Liver (tissue), 9 donors: Measurements from ENCODE around the gene CSF2RB. TPM values are rescaled to one million over a fixed set of nuclear protein-coding genes. Genes with fewer than 3 reads are reported as not detected.

Experiments used
- DNase-seq: peaks from one replicate; pipeline ENCODE4 v3.0.0-alpha.2; 2017; ENCODE audit warnings: low spot score
- H3K27ac ChIP-seq, 2 donors: one replicate each; pipeline ENCODE4 v1.7.0; 2013; ENCODE audit warnings: inconsistent platforms in 2 of 2, low read length in 2 of 2, control low read depth in 1 of 2, low read depth in 1 of 2, mild to moderate bottlenecking in 1 of 2
- H3K27me3 ChIP-seq, 4 donors: one replicate each; pipeline versions ENCODE4 v1.6.1 to v1.7.0; 2013; ENCODE audit warnings: low read length in 3 of 4, inconsistent platforms in 1 of 4, mild to moderate bottlenecking in 1 of 4, moderate library complexity in 1 of 4; ENCODE audit not compliant: control insufficient read depth in 4 of 4, insufficient read depth in 4 of 4
- H3K36me3 ChIP-seq, 4 donors: one replicate each; pipeline versions ENCODE4 v1.6.1 to v1.7.0; 2013; ENCODE audit warnings: low read length in 3 of 4, mild to moderate bottlenecking in 3 of 4, low read depth in 1 of 4, moderate library complexity in 1 of 4; ENCODE audit not compliant: control insufficient read depth in 4 of 4, insufficient read depth in 3 of 4
- H3K4me1 ChIP-seq, 4 donors: one replicate each; pipeline versions ENCODE4 v1.6.1 to v1.7.0; 2013; ENCODE audit warnings: low read length in 3 of 4, mild to moderate bottlenecking in 3 of 4, moderate library complexity in 1 of 4; ENCODE audit not compliant: control insufficient read depth in 4 of 4, insufficient read depth in 4 of 4
- H3K4me3 ChIP-seq, 3 donors: one replicate each; pipeline versions ENCODE4 v1.6.1 to v1.7.0; 2013; ENCODE audit warnings: low read length in 3 of 3, control low read depth in 1 of 3, low read depth in 1 of 3, mild to moderate bottlenecking in 1 of 3
- H3K9ac ChIP-seq, 2 donors: one replicate each; pipeline ENCODE4 v1.7.0; 2013; ENCODE audit warnings: low read length in 2 of 2, mild to moderate bottlenecking in 2 of 2, moderate library complexity in 2 of 2, control low read depth in 1 of 2, low read depth in 1 of 2
- H3K9me3 ChIP-seq, 4 donors: one replicate each; pipeline versions ENCODE4 v1.6.1 to v1.7.0; 2013; ENCODE audit warnings: low read length in 3 of 4; ENCODE audit not compliant: control insufficient read depth in 4 of 4
- EGR1 ChIP-seq, 2 donors: IDR thresholded peaks; 2 replicates each; pipeline ENCODE4 v1.6.1; 2016 to 2018; ENCODE audit warnings: antibody characterized with exemption in 2 of 2, low read depth in 2 of 2
- FOXA2 ChIP-seq: IDR thresholded peaks from 2 replicates; pipeline ENCODE4 v1.6.1; 2016; ENCODE audit warnings: antibody characterized with exemption
- HNF4A ChIP-seq, 2 donors: conservative IDR thresholded peaks; 2 replicates each; pipeline ENCODE4 v1.6.1; 2016; ENCODE audit warnings: antibody characterized with exemption in 2 of 2, mild to moderate bottlenecking in 2 of 2
- HNF4G ChIP-seq: IDR thresholded peaks from 2 replicates; pipeline ENCODE4 v1.6.1; 2016; ENCODE audit warnings: antibody characterized with exemption
- JUND ChIP-seq, 2 donors: IDR thresholded peaks; 2 replicates each; pipeline ENCODE4 v1.6.1; 2016; ENCODE audit warnings: antibody characterized with exemption in 2 of 2
- MAX ChIP-seq: IDR thresholded peaks from 2 replicates; pipeline ENCODE4 v1.6.1; 2016; ENCODE audit warnings: antibody characterized with exemption
- NR2F2 ChIP-seq: IDR thresholded peaks from 2 replicates; pipeline ENCODE4 v1.6.1; 2016; ENCODE audit warnings: antibody characterized with exemption
- RAD21 ChIP-seq, 2 donors: IDR thresholded peaks; 2 replicates each; pipeline ENCODE4 v1.6.1; 2016; ENCODE audit warnings: antibody characterized with exemption in 2 of 2, mild to moderate bottlenecking in 2 of 2
- RXRA ChIP-seq, 2 donors: IDR thresholded peaks; 2 replicates each; pipeline ENCODE4 v1.6.1; 2017 to 2018; ENCODE audit warnings: antibody characterized with exemption in 2 of 2, mild to moderate bottlenecking in 1 of 2
- SP1 ChIP-seq: IDR thresholded peaks from 2 replicates; pipeline ENCODE4 v1.6.1; 2018; ENCODE audit warnings: antibody characterized with exemption, mild to moderate bottlenecking
- TAF1 ChIP-seq: conservative IDR thresholded peaks from 2 replicates; pipeline ENCODE4 v1.6.1; 2016; ENCODE audit warnings: antibody characterized with exemption, mild to moderate bottlenecking
- YY1 ChIP-seq: IDR thresholded peaks from 2 replicates; pipeline ENCODE4 v1.6.1; 2016; ENCODE audit warnings: antibody characterized with exemption, mild to moderate bottlenecking
- WGBS: extraction: QIAGEN DNeasy Blood & Tissue Kit; methylation state at CpG from one replicate; pipeline ENCODE4 v1.1.7; 2013; 5-methylcytosine and 5-hydroxymethylcytosine counted together
- polyA plus RNA-seq, 2 donors: library from polyadenylated mRNA; stranded (reverse) in 1 of 2; unstranded in 1 of 2; fragments of 200-250 nt in 1 of 2; fragments of >200 nt in 1 of 2; fragmentation: Nextera tagmentation in 1 of 2; extraction: Ambion mirVana in 1 of 2; gene quantifications; one replicate each; pipeline versions ENCODE4 v1.2.1 to v1.2.3, GENCODE V29; 2013 to 2015
- total RNA-seq, 2 donors: library from RNA; depleted of rRNA; stranded (reverse); fragments of >200 nt; gene quantifications; one replicate each; pipeline ENCODE4 v1.2.3, GENCODE V29; 2014
- TF ChIP-seq, protein P1 (sequence below): IDR thresholded peaks from 2 replicates; pipeline ENCODE4 v1.6.1; 2016; ENCODE audit warnings: antibody characterized with exemption
- TF ChIP-seq, protein P2 (sequence below): fragments of 150-350 bp; IDR thresholded peaks from 2 replicates; pipeline ENCODE4 v1.5.1; 2017; ENCODE audit warnings: improper control_type of control experiment, low read depth, low read length; ENCODE audit not compliant: missing input control
- TF ChIP-seq, protein P3 (sequence below): IDR thresholded peaks from 2 replicates; pipeline ENCODE4 v1.6.1; 2016; ENCODE audit warnings: antibody characterized with exemption
- TF ChIP-seq, protein P4 (sequence below): IDR thresholded peaks from 2 replicates; pipeline ENCODE4 v1.6.1; 2016; ENCODE audit warnings: antibody characterized with exemption, mild to moderate bottlenecking
- donor health status: healthy.
- donor health status: healthy.
- donor health status: healthy.
- donor health status: healthy.
- donor health status: healthy.

The CSF2RB gene
- total and polyA plus RNA-seq, 4 donors = 0.72 to 10.5 (median 2.3) TPM

GRCh38 chr22:36937319-36938027 lies 24.0 kb downstream of the CSF2RB start:
- no peak overlapping the region for H3K9ac ChIP-seq
- WGBS = 90% methylated on average over 14 of the region's 14 CpGs
- DNase-seq = no peak

DNA sequence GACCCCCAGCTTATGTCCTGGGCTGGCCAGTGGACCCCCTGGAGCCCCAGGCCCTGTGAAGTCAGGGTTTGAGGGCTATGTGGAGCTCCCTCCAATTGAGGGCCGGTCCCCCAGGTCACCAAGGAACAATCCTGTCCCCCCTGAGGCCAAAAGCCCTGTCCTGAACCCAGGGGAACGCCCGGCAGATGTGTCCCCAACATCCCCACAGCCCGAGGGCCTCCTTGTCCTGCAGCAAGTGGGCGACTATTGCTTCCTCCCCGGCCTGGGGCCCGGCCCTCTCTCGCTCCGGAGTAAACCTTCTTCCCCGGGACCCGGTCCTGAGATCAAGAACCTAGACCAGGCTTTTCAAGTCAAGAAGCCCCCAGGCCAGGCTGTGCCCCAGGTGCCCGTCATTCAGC lies 24.6 kb downstream of the CSF2RB start:
- Histone ChIP-seq H3K9me3 (no peaks in the 10 kb centered on the region), H3K27ac (no peak overlapping the region), H3K27me3 (no peaks in the 10 kb centered on the region), H3K36me3 (no peaks in the 10 kb centered on the region), H3K4me1 (no peaks in the 10 kb centered on the region), H3K4me3 (no peak overlapping the region), H3K9ac (no peak overlapping the region)
- no peak for TF ChIP-seq HNF4A (conservative IDR thresholded peaks at IDR 0.05)
- TF ChIP-seq, protein P1, sequence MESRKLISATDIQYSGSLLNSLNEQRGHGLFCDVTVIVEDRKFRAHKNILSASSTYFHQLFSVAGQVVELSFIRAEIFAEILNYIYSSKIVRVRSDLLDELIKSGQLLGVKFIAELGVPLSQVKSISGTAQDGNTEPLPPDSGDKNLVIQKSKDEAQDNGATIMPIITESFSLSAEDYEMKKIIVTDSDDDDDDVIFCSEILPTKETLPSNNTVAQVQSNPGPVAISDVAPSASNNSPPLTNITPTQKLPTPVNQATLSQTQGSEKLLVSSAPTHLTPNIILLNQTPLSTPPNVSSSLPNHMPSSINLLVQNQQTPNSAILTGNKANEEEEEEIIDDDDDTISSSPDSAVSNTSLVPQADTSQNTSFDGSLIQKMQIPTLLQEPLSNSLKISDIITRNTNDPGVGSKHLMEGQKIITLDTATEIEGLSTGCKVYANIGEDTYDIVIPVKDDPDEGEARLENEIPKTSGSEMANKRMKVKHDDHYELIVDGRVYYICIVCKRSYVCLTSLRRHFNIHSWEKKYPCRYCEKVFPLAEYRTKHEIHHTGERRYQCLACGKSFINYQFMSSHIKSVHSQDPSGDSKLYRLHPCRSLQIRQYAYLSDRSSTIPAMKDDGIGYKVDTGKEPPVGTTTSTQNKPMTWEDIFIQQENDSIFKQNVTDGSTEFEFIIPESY = no peak
- TF ChIP-seq, protein P2, sequence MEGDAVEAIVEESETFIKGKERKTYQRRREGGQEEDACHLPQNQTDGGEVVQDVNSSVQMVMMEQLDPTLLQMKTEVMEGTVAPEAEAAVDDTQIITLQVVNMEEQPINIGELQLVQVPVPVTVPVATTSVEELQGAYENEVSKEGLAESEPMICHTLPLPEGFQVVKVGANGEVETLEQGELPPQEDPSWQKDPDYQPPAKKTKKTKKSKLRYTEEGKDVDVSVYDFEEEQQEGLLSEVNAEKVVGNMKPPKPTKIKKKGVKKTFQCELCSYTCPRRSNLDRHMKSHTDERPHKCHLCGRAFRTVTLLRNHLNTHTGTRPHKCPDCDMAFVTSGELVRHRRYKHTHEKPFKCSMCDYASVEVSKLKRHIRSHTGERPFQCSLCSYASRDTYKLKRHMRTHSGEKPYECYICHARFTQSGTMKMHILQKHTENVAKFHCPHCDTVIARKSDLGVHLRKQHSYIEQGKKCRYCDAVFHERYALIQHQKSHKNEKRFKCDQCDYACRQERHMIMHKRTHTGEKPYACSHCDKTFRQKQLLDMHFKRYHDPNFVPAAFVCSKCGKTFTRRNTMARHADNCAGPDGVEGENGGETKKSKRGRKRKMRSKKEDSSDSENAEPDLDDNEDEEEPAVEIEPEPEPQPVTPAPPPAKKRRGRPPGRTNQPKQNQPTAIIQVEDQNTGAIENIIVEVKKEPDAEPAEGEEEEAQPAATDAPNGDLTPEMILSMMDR = no peak
- TF ChIP-seq TAF1 = no peak
- TF ChIP-seq RXRA (IDR thresholded peaks at IDR 0.05) = no peak
- no peak for TF ChIP-seq HNF4G
- TF ChIP-seq, protein P3, sequence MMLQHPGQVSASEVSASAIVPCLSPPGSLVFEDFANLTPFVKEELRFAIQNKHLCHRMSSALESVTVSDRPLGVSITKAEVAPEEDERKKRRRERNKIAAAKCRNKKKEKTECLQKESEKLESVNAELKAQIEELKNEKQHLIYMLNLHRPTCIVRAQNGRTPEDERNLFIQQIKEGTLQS = no peak
- TF ChIP-seq JUND (IDR thresholded peaks at IDR 0.05) = no peak
- TF ChIP-seq EGR1 (IDR thresholded peaks at IDR 0.05; ENCODE audit: low read depth in 2 of 2) = no peak
- no peak for TF ChIP-seq NR2F2
- no peak for TF ChIP-seq FOXA2
- TF ChIP-seq MAX = no peak
- no peak for TF ChIP-seq SP1
- no peak for TF ChIP-seq RAD21 (IDR thresholded peaks at IDR 0.05)
- TF ChIP-seq, protein P4, sequence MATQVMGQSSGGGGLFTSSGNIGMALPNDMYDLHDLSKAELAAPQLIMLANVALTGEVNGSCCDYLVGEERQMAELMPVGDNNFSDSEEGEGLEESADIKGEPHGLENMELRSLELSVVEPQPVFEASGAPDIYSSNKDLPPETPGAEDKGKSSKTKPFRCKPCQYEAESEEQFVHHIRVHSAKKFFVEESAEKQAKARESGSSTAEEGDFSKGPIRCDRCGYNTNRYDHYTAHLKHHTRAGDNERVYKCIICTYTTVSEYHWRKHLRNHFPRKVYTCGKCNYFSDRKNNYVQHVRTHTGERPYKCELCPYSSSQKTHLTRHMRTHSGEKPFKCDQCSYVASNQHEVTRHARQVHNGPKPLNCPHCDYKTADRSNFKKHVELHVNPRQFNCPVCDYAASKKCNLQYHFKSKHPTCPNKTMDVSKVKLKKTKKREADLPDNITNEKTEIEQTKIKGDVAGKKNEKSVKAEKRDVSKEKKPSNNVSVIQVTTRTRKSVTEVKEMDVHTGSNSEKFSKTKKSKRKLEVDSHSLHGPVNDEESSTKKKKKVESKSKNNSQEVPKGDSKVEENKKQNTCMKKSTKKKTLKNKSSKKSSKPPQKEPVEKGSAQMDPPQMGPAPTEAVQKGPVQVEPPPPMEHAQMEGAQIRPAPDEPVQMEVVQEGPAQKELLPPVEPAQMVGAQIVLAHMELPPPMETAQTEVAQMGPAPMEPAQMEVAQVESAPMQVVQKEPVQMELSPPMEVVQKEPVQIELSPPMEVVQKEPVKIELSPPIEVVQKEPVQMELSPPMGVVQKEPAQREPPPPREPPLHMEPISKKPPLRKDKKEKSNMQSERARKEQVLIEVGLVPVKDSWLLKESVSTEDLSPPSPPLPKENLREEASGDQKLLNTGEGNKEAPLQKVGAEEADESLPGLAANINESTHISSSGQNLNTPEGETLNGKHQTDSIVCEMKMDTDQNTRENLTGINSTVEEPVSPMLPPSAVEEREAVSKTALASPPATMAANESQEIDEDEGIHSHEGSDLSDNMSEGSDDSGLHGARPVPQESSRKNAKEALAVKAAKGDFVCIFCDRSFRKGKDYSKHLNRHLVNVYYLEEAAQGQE = no peak
- no peak for TF ChIP-seq YY1
- DNase-seq = no peak
- 94% methylated on average over 12 of the region's 12 CpGs for WGBS

More at GRCh38 chr22:36937319-36938027, 24.0 kb downstream of the CSF2RB start:
- no peak overlapping the region for H3K27ac ChIP-seq
- no peaks in the 10 kb centered on the region for H3K9me3 ChIP-seq
- H3K36me3 ChIP-seq = no peaks in the 10 kb centered on the region
- H3K4me1 ChIP-seq = no peaks in the 10 kb centered on the region
- no peaks in the 10 kb centered on the region for H3K27me3 ChIP-seq
- no peak overlapping the region for H3K4me3 ChIP-seq
- TF ChIP-seq JUND (IDR thresholded peaks at IDR 0.05) = no peak
